Stimulated activated CD4-positive, alpha-beta T cell treated with anti-CD3 and anti-CD28 coated beads, Interleukin-15, amount 100 ng/mL, for 48 hours (primary cell): ENCODE measurements around the gene OLFML2B.
"Not testable (repeated sequence)": the region's sequence is repeated elsewhere in the genome, so short reads cannot be mapped to it uniquely, and the experiment has no call there.

ENCODE experiments used
- DNase-seq, 2 donors: peaks; one replicate each; pipeline ENCODE4 v3.0.0-alpha.2; 2020; ENCODE audit warnings: low read depth in 2 of 2

Gene OLFML2B

DNA sequence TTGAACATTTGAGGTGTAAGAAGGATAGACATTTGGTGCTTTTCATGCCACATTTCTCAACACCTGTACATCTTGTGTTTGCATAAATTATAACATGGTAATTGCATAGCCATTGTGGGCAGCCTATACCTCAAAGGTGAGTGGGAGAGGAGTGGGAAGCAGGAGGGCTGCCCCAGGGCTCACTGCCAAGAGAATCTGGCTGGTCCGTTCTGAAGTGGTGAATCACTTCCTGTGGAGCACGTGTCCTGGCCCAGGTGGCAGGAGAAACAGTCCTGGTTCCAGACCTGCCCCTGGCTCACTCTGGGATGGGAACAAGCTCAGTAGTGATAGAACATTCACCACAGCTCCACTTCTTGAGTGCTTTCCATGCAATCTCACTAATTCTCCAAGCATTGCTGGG, 11.6 kb upstream of the OLFML2B start:
- DNase-seq, result no peak

DNA sequence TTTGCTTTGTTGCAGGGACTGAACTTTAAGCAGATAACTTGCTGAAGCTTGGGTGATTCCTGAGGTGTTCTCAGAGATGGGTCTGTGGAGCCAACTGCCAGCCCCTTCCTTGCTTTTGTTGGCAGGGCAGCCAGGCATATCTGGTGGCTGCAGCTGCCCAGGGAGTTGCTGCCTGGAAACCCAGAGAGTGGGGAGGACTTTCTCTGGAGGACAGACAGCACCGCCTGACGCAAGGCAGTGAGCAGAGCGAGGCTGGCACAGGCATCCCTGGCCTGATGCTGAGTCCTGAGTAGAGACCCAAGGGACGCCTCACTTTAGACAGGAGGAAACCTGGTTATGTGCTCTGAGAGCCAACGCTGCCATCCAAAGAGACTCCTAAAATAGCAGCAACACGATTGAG, 9.8 kb upstream of the OLFML2B start:
- DNase-seq, result no peak

DNA sequence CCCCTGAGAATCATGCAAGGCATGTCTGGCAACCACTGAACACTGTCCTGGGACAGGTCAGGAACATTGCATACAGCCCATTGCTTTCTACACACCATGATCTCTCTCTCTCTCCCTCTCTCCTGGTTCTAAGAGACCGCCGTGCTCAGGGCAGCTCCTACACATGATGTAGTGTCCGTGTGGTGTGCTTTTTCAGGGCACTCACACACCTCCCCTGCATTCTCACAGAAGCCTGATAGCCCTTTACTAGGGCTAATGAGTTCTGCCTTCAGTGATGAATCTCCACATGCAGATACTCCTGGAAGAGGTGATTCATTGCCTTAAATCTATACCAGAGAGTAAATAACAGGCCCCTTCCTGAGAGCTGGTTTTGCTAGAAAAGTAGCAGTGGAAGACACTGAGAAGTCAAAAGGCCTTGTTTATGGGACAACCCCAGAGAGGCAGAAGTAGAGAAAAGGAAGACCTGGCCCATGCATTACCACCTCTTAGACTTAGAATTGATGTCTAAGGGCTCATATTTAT, 7.2 kb upstream of the OLFML2B start:
- DNase-seq, result no peak

DNA sequence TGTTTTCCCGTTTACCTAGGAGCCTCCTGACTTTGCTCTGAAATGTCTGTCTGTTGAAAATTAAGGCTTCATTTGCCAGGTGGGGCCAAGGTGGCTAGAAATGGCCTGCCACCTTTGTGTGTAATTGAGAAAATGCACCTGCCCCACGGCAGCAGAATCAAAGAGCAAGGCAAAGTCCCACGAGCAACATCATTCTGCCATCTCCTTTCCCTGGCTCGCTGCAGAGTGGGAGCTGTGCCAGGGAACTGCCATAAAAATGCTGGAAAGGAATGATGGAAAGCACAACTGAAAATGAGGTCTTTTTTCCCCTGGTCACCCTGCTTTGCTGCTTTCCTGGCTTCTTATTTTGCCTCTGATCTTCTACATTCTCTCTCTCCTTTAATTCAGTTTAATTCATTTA, 5.5 kb upstream of the OLFML2B start:
- no peak for DNase-seq

DNA sequence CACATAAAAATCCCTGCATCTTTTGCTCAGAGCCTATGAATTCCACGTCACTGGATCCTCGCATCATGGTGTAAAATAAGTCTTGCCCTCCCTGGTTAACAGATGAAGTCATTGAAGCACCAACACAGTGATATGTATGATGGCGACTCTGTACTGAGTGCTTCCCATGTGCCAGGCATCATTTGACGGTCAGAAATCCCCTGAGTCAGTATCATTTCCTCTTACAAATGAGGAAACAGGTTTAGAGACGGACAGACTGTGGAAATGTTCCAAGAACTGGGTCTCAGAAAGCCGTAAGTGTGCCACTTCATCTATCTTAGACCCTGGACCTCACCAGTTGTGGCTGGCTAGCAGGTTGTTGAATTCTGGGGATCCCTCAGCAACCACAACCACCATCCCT, 5.1 kb upstream of the OLFML2B start:
- no peak for DNase-seq

DNA sequence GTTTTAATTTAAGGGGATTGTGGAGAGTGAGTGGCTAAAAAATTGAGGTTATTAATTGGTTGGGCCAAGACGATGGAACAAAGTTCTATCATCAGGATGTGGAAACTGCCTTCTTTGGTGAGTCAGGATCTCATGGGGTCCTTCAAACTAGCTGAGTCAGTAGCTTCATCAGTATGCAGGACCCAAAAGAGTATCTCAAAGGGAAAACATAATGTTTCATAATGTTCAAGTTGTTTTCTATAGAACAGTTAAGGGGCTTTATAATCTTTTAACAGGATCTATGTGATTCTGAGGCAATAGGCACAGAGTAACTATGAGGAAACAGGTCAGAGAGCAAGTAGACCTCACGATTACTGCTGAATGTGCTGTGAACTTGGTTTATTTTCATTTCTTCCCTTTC, 3.2 kb upstream of the OLFML2B start:
- DNase-seq, result no peak

DNA sequence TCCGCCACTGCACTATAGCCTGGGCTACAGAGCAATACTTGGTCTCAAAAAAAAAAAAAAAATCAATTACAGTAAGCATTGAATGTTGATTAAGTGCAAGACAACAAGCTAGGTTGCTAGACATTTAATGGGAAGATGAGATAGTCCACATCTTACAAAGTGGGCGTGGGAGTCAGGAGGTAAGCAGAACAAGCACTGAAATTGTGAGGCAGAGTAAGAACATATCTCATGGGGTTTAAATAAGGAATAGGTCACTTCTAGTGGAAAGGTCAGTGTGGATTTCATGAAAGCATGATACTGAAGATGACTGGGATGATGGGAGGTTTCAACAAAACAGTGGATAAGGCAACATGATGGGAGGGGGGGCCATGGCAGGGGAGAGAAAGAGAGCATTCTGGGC, 1.9 kb upstream of the OLFML2B start:
- no peak for DNase-seq

DNA sequence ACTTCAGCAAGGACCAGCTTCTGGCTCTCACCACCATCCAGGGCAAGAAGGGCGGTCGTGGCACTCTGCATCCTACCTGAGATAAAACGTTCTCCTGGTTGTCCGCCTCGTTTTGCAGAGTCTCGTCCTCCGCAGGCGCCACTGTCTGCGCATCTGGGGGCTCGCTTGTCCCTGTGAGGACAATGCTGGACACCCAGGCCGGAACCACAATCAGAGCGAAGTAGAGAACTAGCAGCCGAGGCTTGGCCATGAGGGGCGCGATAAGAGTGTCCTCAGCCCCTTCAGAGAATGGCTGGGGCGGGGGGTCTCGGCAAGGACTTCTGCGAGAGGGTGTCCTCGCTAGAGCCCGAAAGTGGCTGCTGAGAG, 505 bp downstream of the OLFML2B start:
- no peak for DNase-seq

DNA sequence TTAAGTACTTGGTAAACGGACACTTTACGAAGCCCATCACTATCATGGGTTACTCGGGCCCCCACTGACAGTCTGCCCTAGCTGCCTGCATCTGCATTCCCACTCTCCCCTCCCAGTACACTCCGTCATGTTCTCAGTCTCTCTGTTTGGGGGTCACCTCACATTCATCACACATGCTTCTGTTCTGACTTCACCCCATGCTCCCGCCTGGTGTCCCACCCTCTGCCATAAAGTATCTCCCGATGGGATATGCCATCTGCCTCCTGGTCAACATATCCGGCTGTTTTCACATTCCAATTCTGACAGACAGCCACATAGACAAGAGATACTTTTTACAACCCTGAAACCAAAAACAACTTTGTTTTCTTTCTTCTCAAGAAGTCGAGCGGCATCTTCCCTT, 1.0 kb downstream of the OLFML2B start:
- no peak for DNase-seq

DNA sequence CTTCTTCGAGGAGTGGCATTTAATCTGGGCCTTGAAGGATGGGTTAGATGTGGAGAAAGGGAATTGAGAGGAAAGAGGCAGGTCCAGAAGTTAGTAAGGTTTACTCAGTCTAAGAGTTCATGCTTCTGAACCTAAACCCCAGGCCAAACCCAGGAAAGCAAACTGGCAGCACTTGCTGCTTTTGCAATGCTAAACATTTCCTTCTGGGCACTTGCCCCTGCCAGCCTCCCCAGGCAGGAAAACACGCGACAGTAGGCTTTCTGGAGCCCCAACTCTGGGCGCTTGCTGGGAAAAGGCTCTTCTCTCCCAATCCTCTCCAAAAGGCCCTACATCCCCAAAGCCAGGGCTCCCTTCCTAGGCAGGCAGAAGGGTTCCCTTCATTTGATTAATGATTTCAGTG, 2.5 kb downstream of the OLFML2B start:
- no peak for DNase-seq

DNA sequence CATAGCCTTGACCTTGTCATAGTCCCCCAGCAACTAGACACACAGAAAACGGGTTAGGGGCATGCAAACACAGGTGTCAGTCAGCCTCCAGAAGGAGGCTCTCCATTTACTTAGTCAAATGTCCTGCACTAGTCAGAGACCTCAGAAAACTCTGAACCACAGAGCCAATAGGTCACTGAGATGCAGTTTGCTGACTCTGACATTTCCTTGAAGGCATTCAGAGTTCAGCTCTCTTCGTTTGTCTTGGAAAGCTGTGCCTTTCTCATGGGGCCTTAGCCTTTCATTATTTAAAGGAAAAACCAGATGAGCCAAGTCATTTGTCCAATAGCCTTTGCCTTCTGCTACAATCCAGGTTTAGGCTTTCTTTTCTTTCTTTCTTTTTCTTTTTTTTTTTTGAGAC, 3.5 kb downstream of the OLFML2B start:
- DNase-seq, result no peak

DNA sequence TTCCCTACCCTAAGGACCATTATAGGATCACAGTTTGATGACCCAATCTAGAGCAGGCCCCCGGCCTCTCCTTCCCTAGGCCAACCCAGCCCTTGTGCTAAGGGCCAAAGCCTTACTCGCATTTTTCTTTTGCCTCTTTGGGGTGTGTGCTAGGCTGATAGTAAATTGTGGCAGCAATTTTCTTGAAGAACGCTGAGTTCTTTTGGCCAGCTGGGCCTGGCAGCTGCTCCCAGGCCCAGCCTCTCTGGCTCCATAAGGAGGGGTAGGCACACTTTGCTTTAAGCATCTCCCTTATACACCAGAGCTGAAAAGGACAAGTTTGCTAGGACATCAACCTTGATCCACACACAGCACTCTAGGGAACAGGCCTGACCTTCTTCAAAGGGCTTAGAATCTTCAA, 4.2 kb downstream of the OLFML2B start:
- no peak for DNase-seq

DNA sequence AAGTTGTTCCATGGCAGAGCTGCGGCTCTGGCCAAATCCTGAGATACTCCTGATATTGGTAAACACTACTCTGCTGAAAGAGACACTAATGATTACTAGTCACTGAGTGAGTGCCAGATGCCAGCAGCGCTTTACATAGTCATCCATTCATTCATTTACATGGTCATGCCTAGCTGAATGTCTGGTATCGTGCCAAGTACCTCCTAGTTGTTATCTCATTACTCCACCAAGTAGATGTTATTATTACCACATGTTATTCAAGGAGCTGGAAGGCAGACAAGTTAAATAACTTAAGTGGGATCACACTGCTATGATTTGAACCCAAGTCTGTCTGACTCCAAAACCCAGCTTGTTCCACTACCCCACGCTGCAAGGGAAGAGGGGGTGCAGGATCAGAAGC, 4.7 kb downstream of the OLFML2B start:
- DNase-seq, result no peak

DNA sequence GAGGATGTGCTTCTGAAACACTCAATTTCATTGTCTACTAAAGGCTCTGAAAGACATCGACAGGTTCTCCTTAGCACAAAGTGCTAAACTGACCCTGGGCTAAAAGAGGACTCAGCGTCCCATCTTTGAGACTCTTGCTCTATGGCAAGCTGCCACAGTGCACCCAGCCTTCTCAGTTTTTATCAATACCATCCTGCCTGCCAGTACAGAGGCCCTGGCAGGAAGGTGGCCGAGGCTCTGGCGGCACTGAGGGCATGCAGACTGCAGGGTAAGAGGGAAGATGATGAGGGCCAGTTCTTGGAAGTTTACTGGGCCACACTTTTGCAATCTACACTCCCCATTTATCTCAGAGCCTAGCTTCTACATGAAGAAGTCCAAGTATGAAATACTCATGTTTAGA, 5.3 kb downstream of the OLFML2B start:
- DNase-seq, result no peak

DNA sequence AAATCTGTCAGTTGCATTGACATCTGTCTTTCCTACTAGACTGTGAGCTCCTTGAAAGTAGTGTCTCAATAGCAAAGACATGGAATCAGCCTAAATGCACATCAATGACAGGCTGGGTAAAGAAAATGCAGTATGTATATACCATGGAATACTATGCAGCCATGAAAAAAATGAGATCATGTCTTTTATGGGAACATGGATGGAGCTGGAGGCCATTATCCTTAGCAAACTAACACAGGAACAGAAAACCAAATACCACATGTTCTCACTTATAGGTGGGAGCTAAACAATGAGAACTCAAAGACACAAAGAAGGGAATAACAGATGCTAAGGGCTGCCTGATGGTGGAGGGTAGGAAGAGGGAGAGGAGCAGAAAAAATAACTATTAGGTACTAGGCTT, 5.9 kb downstream of the OLFML2B start:
- DNase-seq, result not testable (repeated sequence)

DNA sequence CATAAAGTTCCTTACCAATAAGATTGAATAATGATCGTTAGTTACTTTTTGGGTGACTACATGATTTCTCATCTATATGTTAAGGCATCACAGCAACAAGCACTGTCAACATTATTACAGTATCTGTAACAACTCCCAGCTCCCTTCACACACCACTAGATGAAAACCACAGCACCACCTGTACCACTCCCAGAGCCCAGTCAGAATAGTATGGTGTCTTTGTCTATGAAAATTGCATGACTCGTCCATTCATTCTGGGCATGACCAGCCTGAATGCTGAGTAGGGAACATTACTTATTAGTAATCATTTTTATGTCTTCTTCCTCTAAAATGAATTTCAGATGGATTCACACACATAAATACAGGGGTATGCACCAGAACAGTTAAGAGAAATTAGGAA, 7.0 kb downstream of the OLFML2B start:
- DNase-seq, result no peak

DNA sequence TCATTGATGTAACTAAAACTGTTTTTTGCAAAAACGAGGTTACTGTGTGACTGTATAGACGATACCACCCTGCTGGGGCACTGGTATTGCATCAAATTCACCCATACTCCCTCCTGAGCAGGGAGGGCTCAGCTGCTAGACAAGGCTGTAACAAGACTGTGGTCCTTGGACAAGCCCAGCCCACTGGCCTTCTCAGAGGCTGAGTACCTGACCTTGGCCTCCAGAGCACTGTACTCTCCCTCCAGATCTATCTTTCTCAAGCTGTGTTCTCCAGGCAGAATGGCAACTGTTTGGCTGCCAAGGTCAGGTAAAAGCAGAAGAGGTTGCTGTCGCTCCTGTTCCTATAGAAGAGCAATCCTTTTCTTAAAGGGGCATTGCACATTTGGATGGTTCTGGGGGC, 8.5 kb downstream of the OLFML2B start:
- no peak for DNase-seq

DNA sequence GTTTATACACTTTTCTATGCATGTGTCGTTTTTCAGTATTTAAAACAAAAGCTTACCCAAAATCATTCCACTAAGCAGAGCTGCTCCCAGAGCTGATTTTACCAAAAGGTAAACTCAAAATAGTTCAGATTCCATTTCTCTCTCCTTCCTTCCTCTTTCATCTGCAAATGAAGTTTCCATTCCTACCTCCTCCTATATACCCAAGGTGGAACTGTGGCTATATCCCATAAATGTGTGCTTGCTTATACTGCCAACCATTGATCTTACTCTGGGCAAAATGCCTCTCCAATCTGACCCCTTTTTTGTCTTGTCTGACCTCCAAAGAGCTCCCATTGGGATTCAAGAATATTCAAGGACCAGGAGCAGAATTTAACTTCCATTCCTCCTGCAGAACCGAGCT, 9.5 kb downstream of the OLFML2B start:
- DNase-seq, result no peak

DNA sequence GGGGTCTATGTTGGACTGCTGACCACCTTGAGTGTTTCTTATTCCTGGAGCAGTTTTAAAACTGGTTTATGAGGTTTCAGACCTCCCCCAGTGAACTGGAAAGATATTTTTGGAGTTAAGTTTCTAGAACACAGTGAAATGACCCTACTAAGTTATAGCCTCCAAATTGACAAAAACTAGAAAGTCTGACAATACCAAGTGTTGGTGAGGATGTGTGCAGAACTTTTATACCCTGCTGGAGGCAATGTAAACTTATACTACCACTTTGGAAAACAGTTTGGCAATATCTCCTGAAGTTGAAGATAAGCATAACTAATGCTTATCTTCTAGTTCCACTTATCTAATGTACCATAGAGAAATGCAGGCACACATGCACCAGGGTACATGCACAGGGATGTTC, 10.4 kb downstream of the OLFML2B start:
- DNase-seq, result no peak

DNA sequence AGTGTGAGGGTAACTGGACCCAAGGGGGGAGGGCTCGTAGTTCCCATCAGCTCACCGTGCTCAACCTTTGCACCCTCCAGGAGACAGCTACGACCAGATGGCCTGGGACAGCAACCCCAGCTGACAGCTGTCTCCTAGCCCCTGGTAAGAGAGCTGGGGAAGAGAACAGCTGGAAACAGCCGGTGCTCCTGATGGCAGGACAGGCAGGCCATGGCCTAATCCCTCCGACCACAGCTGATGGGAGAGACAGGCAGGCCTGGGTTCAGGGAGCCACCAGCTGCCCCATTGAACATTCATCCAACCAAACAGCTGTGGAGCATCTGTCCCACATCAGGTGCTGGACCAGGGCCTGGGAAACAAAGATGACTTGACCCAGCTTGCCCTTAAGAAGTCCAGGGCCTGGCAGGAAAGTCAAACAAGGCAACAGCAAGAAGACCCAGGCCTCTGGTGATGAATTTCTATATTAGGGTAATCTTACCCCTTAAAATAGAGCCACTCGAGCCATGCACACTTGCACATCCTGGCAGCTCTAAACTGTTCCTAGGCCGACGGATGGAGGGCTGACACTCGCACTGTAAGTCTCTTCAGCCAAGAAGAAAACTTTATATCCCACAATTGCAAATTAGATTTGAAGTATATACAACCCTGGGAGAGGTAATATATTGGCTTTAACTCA, 12.2 kb downstream of the OLFML2B start:
- DNase-seq, result no peak

DNA sequence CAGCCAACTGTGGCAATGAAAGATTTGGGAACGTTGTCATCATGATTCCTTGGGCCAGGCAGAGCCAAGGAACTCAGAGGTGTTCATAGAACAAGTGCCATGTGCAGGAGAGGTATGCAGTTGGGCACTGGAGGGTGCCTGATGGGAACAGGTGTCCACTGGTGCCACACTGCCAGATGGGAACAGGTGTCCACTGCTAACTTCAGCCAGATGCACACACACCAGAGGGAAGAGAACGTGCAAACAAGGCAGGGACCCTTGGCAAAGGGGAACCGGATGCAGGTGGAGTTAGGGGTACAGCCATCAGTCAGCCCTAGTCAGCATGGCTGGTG, 13.5 kb downstream of the OLFML2B start:
- no peak for DNase-seq

DNA sequence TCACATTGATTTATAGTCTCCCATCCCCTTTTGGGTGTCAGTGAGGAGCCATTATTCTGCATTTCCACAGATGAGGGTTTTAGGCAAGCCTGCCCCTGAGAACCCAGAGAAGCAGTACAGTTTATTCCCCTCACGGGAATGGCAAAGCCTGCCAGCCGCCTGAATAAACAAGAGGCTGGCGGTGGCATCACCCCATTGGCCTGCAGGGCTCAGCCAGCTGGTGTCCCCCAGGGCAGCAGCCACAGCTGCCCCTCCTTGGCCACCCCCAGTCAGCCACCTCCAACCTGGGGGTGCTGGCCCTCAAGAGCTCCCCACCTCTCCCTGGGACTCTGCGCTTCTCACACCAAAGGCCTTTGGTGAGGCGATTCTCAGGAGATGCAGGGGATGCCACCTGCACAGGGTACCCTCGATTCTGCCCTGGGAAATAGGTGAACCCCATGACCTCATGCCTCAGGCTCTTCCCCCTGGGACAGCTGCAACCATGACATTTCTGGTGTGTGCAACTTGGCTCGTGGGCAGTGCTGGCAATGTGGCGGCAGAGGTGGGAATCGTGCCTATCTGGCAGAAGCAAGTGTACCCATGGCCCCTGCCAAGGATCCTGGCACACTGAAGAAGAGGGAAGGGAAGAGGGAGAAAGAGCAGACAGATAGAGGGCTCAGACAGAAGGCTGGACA, 14.0 kb downstream of the OLFML2B start:
- no peak for DNase-seq

DNA sequence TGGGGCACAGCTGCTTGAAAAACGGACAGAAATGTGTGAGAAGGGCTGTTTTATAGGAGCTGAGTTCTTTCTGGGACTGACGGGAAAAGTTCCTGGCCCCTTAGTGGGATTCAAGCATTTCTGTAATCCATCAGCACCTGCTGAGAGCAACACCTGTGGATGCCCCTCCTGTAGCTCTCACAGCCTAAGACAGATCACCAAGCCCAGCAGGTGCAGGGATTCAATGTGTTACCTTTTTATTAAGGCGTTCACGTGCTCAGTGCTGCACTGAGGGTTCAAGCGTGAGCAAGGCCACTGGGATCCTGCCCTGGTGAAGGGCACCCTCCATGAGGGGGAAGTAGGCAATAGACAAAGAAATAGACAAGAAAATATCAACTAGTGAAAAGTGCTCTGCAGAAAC, 14.9 kb downstream of the OLFML2B start:
- DNase-seq, result no peak

DNA sequence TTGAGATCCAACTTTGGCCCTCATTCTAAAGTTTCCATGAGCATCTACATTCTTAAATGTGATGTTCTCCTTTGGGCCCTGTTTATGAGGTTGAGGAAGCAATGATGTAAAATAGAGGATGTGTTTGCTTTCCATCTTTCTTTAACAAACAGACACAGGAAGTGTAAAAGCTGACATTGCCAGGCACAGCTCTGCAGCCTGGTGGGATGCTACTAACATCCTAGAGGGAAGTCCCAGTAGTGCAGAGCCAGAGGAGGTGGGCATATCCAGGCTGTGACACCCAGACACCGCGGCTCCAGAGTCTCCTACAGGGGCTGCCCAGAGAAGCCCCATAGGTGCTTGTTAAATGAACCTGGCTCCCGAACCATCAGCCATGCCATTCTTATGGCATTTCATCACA, 16.2 kb downstream of the OLFML2B start:
- no peak for DNase-seq
